Spleen (tissue), 11 donors: ENCODE results near the gene PRKAB1. TPM values are rescaled to one million over a fixed set of nuclear protein-coding genes. Genes with fewer than 3 reads are reported as not detected.

Source experiments
- DNase-seq: peaks from one replicate; pipeline ENCODE4 v3.0.0-alpha.2; 2020
- H3K27ac ChIP-seq, 8 donors: fragments of 200-600 bp; sonication (generic) in 7 of 8; 1 replicate in 4 of 8; 2 replicates in 4 of 8; pipeline versions ENCODE4 v1.5.0 to v1.8.0; 2016 to 2021; ENCODE audit warnings: inconsistent platforms in 4 of 8, mild to moderate bottlenecking in 4 of 8, moderate library complexity in 1 of 8
- H3K27me3 ChIP-seq, 7 donors: fragments of 200-600 bp; sonication (generic) in 6 of 7; replicated peaks in 1 of 7; 1 replicate in 4 of 7; 2 replicates in 3 of 7; pipeline versions ENCODE4 v1.5.0 to v1.8.0; 2016 to 2021; ENCODE audit warnings: inconsistent platforms in 3 of 7, mild to moderate bottlenecking in 1 of 7
- H3K36me3 ChIP-seq, 6 donors: fragments of 200-600 bp; sonication (generic) in 5 of 6; 1 replicate in 4 of 6; 2 replicates in 2 of 6; pipeline versions ENCODE4 v1.5.0 to v1.8.0; 2016 to 2021; ENCODE audit warnings: inconsistent platforms in 2 of 6
- H3K4me1 ChIP-seq, 6 donors: fragments of 200-600 bp; sonication (generic) in 5 of 6; 1 replicate in 3 of 6; 2 replicates in 3 of 6; pipeline versions ENCODE4 v1.5.0 to v1.8.0; 2016 to 2021; ENCODE audit warnings: inconsistent platforms in 3 of 6
- H3K4me3 ChIP-seq, 8 donors: fragments of 200-600 bp; sonication (generic) in 7 of 8; 1 replicate in 4 of 8; 2 replicates in 4 of 8; pipeline versions ENCODE4 v1.5.0 to v1.8.0; 2016 to 2021; ENCODE audit warnings: inconsistent platforms in 4 of 8, mild to moderate bottlenecking in 4 of 8, moderate library complexity in 2 of 8
- H3K9me3 ChIP-seq, 8 donors: fragments of 200-600 bp; sonication (generic) in 7 of 8; 1 replicate in 4 of 8; 2 replicates in 4 of 8; pipeline versions ENCODE4 v1.5.0 to v1.8.0; 2016 to 2021; ENCODE audit warnings: inconsistent platforms in 4 of 8
- POLR2A ChIP-seq, 3 donors: fragments of 450-650 bp; IDR thresholded peaks; one replicate each; pipeline ENCODE4 v1.5.1; 2017; ENCODE audit warnings: antibody characterized with exemption in 3 of 3, mild to moderate bottlenecking in 1 of 3
- POLR2AphosphoS5 ChIP-seq, 3 donors: sonication (generic); formaldehyde crosslinking; IDR thresholded peaks; one replicate each; pipeline ENCODE4 v1.5.1; 2017; ENCODE audit warnings: antibody characterized with exemption in 3 of 3
- WGBS, 5 donors: extraction: QIAGEN DNeasy Blood & Tissue Kit in 3 of 5; methylation state at CpG; one replicate each; pipeline versions ENCODE4 v1.1.5 to v1.1.7; 2013 to 2018; 5-methylcytosine and 5-hydroxymethylcytosine counted together
- intact Hi-C: fragments of 100-400 bp; cut with DNase I; formaldehyde crosslinking; loops from one replicate; pipeline ENCODE4 v1.15.0; 2023; ENCODE audit warnings: low total_unique reads
- polyA plus RNA-seq, 3 donors: library from polyadenylated mRNA; stranded (reverse); fragments of 200-250 nt; gene quantifications; one replicate each; pipeline ENCODE4 v1.2.1, GENCODE V29; 2013
- total RNA-seq, 7 donors: library from RNA; depleted of rRNA in 3 of 7; stranded (reverse); fragments of >200 nt in 3 of 7; fragmentation: NEBNext Ultra II Directional in 4 of 7; extraction: Animal tissue kit (Norgen Biotek cat#: 25700) in 4 of 7; gene quantifications; one replicate each; pipeline versions ENCODE4 v1.1.0 to v1.2.1, GENCODE V29; 2016 to 2021
- TF ChIP-seq, protein P1 (sequence below), 11 experiments: fragments of 200-600 bp in 7 of 11; fragments of 450-650 bp in 4 of 11; sonication (generic) in 4 of 11; IDR thresholded peaks in 8 of 11; conservative IDR thresholded peaks in 3 of 11; 1 replicate in 7 of 11; 2 replicates in 4 of 11; pipeline versions ENCODE4 v1.4.0 to v1.8.0; 2016 to 2021; ENCODE audit warnings: antibody characterized with exemption in 11 of 11, inconsistent platforms in 4 of 11, mild to moderate bottlenecking in 1 of 11
- donor health status: healthy with polysubstance abuse.
- donor health status: DM: no; HTN: no; CAD: no; lungs with moderate emphysema.
- donor health status: DM: no; HTN: no; CAD: no.
- donor health status: Bipolar disorder and iron deficiency.
- donor health status: healthy.
- donor health status: DM: no; HTN: no; CAD: no.
- donor health status: DM: yes; HTN: yes; CAD: no.

PRKAB1 gene
- total and polyA plus RNA-seq, 10 donors: 28.3 to 69.2 (median 42.5) TPM

DNA sequence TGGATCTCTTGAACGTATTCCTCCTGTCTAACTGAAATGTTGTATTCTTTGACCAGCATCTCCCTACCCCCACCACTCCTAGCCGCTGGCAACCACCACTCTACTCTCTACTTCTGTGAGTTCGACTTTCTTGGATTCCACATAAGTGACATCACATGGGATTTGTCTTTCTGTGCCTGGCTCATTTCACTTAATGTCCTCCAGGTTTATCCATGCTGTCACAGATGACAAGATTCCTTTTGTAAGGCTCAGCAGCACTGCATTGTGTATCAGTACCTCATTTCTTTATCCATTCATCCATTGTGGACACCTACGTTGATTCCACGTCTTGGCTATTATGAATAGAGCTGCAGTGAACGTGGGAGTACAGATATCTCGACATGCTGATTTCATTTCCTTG lies 10.5 kb downstream of the PRKAB1 start:
- Histone ChIP-seq H3K36me3 (peaks cover 6 to 89% (median 86%) of the 10 kb centered on the region in 6 donors), H3K27me3 (no peaks in the 10 kb centered on the region), H3K9me3 (no peaks in the 10 kb centered on the region), H3K4me1 (peaks cover 15 to 85% (median 43%) of the 10 kb centered on the region in 6 donors), H3K4me3 (no peak overlapping the region), H3K27ac (peak overlapping the region in 1 of 8 donors; percentile 52)
- DNase-seq: no peak
- 88 to 97% (median 93%) methylated on average over 7 of the region's 7 CpGs for WGBS, 5 donors
- intact Hi-C loops: no loop called here
- no peak for TF ChIP-seq POLR2AphosphoS5 (IDR thresholded peaks at IDR 0.05)
- TF ChIP-seq, protein P1, sequence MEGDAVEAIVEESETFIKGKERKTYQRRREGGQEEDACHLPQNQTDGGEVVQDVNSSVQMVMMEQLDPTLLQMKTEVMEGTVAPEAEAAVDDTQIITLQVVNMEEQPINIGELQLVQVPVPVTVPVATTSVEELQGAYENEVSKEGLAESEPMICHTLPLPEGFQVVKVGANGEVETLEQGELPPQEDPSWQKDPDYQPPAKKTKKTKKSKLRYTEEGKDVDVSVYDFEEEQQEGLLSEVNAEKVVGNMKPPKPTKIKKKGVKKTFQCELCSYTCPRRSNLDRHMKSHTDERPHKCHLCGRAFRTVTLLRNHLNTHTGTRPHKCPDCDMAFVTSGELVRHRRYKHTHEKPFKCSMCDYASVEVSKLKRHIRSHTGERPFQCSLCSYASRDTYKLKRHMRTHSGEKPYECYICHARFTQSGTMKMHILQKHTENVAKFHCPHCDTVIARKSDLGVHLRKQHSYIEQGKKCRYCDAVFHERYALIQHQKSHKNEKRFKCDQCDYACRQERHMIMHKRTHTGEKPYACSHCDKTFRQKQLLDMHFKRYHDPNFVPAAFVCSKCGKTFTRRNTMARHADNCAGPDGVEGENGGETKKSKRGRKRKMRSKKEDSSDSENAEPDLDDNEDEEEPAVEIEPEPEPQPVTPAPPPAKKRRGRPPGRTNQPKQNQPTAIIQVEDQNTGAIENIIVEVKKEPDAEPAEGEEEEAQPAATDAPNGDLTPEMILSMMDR (IDR thresholded peaks at IDR 0.05 in 8 of 11, conservative IDR thresholded peaks at IDR 0.05 in 3 of 11): no peak
- no peak for TF ChIP-seq POLR2A (IDR thresholded peaks at IDR 0.05)

DNA sequence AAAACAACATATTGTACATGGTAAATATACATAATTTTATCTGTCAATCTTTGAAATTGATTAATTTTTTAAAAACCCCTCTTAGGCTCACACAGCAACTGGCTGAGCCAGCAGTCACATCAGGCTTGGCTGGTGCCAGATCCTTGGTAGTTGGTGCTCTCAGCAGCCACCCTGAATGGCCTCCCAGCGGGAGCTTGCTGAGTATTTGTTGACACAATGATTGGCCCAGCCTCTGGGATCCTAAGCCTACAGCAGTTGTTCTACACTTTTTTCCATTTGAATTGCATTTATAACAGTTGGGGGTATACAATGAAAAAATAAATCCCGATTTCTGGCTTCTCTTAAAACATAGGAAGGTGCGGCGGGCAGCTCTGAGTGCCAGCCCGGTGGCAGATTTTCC lies 11.1 kb downstream of the PRKAB1 start:
- H3K4me3 ChIP-seq: no peak overlapping the region
- H3K4me1 ChIP-seq: peaks cover 11 to 79% (median 38%) of the 10 kb centered on the region in 6 donors
- no peaks in the 10 kb centered on the region for H3K27me3 ChIP-seq
- H3K36me3 ChIP-seq: peaks cover 6 to 83% (median 79%) of the 10 kb centered on the region in 6 donors
- WGBS, 5 donors: 86 to 96% (median 91%) methylated on average over 5 of the region's 5 CpGs
- no peaks in the 10 kb centered on the region for H3K9me3 ChIP-seq
- TF ChIP-seq POLR2AphosphoS5 (IDR thresholded peaks at IDR 0.05) (no peak), POLR2A (IDR thresholded peaks at IDR 0.05) (no peak)
- TF ChIP-seq, protein P1 (IDR thresholded peaks at IDR 0.05 in 8 of 11, conservative IDR thresholded peaks at IDR 0.05 in 3 of 11): no peak
- peak overlapping the region in 5 of 8 donors; percentile 29 to 81 (median 52) for H3K27ac ChIP-seq
- intact Hi-C loops: no loop called here
- DNase-seq: no peak

DNA sequence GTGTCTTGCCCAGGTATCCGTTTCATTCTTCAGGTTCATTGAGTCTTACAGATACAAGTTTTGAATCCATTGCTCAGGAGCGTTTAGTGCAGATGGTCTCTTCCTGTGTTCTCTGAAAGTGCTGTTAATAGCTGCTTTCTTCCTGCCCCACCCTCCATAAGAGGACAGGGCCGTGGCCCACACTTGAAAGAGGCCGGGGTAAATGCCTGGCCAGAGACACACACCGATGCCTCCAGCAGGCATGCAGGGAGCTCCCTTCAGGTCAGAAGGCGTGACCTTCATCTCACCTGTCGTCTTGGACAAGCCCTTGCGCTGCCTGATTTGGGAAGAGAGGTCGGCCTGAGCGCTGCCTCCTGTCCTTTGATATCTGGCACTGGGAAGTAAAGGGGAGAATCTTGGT lies 11.6 kb downstream of the PRKAB1 start:
- H3K9me3 ChIP-seq: no peaks in the 10 kb centered on the region
- DNase-seq: no peak
- 75 to 93% (median 81%) methylated on average over 6 to 10 of the region's 10 CpGs for WGBS, 5 donors
- no peaks in the 10 kb centered on the region for H3K27me3 ChIP-seq
- H3K27ac ChIP-seq: peak overlapping the region in 5 of 8 donors; percentile 29 to 81 (median 55)
- peaks cover 7 to 75% (median 34%) of the 10 kb centered on the region in 6 donors for H3K4me1 ChIP-seq
- peak; percentile 39 to 57 (median 55) for TF ChIP-seq POLR2AphosphoS5 (IDR thresholded peaks at IDR 0.05)
- TF ChIP-seq, protein P1 (IDR thresholded peaks at IDR 0.05 in 8 of 11, conservative IDR thresholded peaks at IDR 0.05 in 3 of 11): no peak
- TF ChIP-seq POLR2A (IDR thresholded peaks at IDR 0.05): no peak
- H3K36me3 ChIP-seq: peaks cover 6 to 79% (median 75%) of the 10 kb centered on the region in 6 donors
- H3K4me3 ChIP-seq: no peak overlapping the region
- intact Hi-C loops: no loop called here

DNA sequence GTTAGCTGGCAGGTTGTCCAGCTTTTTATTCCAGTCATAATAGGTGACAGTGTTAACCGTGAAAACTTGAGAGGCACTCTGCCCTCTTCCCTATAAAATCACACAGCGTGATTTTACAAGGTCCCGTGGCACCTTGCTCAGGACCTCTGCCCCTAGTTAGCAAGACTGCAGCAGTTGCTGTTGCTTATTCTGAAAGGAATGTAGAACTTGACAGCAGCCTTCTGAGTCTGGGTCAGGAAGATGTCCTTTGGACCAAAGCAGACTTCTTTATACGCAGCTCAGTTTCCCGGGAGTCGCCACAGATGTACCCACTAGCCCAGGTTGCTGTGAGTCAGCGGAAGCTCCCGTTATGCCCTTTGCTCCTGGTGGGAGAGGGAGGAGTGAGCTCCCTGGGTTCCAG lies 13.2 kb downstream of the PRKAB1 start:
- 92 to 98% (median 96%) methylated on average over 7 to 8 of the region's 8 CpGs for WGBS, 5 donors
- H3K36me3 ChIP-seq: peaks cover 6 to 62% (median 61%) of the 10 kb centered on the region in 6 donors
- H3K27ac ChIP-seq: peak overlapping the region in 4 of 8 donors; percentile 74 to 81 (median 76)

More for the DNA sequence above, 13.2 kb downstream of the PRKAB1 start:
- Histone ChIP-seq H3K4me1 (peaks cover 0 to 58% (median 27%) of the 10 kb centered on the region in 6 donors), H3K4me3 (no peak overlapping the region), H3K9me3 (no peaks in the 10 kb centered on the region), H3K27me3 (no peaks in the 10 kb centered on the region)
- no peak for DNase-seq
- TF ChIP-seq POLR2AphosphoS5 (IDR thresholded peaks at IDR 0.05) (no peak), POLR2A (IDR thresholded peaks at IDR 0.05) (no peak)
- TF ChIP-seq, protein P1 (IDR thresholded peaks at IDR 0.05 in 8 of 11, conservative IDR thresholded peaks at IDR 0.05 in 3 of 11): no peak
- intact Hi-C loops: no loop called here
